ENCODE data around the gene RUFY4. TPM values are rescaled to one million over a fixed set of nuclear protein-coding genes. Genes with fewer than 3 reads are reported as not detected.

The RUFY4 gene
- total and polyA plus RNA-seq, 9 of the 15 experiments (the other 6 are each of a cell fraction or from before 2014, with no cell fraction given) = not detected

DNA sequence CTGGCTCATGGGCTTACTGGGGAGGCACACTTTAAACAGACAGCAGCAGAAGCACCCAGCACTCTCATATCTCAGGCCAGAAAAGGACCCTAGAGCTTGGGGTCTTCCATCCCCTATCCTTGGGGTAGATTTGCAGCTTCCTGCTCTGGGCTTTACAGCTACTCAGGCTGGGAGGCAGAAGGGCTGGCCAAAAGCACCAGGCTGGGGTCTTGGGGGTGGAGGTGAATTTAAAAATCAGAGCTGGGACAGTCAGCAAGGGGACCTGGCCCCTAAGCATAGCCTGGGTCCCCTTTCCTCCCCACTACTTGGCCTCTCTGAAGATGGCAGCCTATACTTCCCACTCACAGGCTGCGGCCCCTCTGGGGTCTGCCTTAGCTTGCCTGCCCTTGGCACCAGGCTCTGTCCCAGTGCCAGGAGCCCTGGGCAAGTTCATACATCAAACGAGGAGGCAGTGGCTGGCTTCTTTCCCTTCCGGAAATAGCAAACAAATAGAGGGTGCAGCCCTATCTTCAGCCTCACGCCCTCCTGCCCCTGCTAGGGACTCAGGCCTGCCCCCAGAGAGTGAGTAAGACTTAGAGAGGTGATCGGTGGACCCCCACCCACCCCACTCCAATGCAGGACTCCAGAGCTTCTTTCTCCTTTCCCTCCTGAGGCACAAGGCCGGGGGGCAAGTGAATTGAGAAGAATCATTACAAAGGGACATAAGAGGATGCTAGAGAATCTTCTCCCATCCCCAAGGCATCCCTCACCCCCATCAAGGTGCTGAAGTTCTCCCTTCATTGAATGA, 40.3 kb upstream of the RUFY4 start:
- no peak overlapping the region for H3K4me3 ChIP-seq
- 0% methylated on average over 2 of the region's 6 CpGs for WGBS (ENCODE audit: insufficient coverage, low coverage, missing lambda C conversion rate)
- H3K9me1 ChIP-seq (ENCODE audit: control insufficient read depth, insufficient read depth, low read length) = no peaks in the 10 kb centered on the region
- in situ Hi-C loops (cut with MboI) = no loop called here
- FAIRE-seq (no peak), ATAC-seq (no peak), DNase-seq (ENCODE audit: extremely low read depth in 1 of 4, low spot score in 3 of 4) (no peak)
- intact Hi-C loops (cut with micrococcal nuclease) = no loop called here
- no peaks in the 10 kb centered on the region for H3K36me3 ChIP-seq (ENCODE audit: control insufficient read depth, insufficient read depth, low read length)
- no peak overlapping the region for H2AFZ ChIP-seq (ENCODE audit: low read depth, low read length)
- BruUV-seq (replicated peaks) = no TSS peak
- no peaks in the 10 kb centered on the region for H4K20me1 ChIP-seq (replicated peaks; ENCODE audit: control insufficient read depth, insufficient read depth, low read length)
- POLR2A ChIA-PET = interaction anchor here (0.6 kb wide), 1 partner anchor 702 kb away, joined by 3 read pairs; no protein-coding TSS in a partner anchor
- CTCF ChIA-PET (ENCODE audit: low intra/inter-chr PET ratio) = no interaction called here
- H3K9me3 ChIP-seq (replicated peaks; ENCODE audit: control insufficient read depth, insufficient read depth, low read depth, low read length) = no peaks in the 10 kb centered on the region
- H3K4me1 ChIP-seq (replicated peaks in 1 of 2; ENCODE audit: control insufficient read depth in 2 of 2, insufficient read depth in 2 of 2, low read length in 2 of 2) = no peaks in the 10 kb centered on the region
- H3K9ac ChIP-seq (ENCODE audit: insufficient read depth in 1 of 2, low read depth in 2 of 2, low read length in 2 of 2) = no peak overlapping the region
- peaks cover 0 to 21% of the 10 kb centered on the region in 2 experiments; a peak in 1 of 5 replicates for H3K27me3 ChIP-seq (ENCODE audit: control insufficient read depth in 2 of 2, insufficient read depth in 2 of 2, low read length in 2 of 2)
- TF ChIP-seq, protein P1, sequence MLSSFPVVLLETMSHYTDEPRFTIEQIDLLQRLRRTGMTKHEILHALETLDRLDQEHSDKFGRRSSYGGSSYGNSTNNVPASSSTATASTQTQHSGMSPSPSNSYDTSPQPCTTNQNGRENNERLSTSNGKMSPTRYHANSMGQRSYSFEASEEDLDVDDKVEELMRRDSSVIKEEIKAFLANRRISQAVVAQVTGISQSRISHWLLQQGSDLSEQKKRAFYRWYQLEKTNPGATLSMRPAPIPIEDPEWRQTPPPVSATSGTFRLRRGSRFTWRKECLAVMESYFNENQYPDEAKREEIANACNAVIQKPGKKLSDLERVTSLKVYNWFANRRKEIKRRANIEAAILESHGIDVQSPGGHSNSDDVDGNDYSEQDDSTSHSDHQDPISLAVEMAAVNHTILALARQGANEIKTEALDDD (IDR thresholded peaks at IDR 0.05) = no peak
- TF ChIP-seq SMAD2 (IDR thresholded peaks at IDR 0.05; ENCODE audit: low read depth, low read length) (no peak), RCOR1 (IDR thresholded peaks at IDR 0.05; ENCODE audit: borderline replicate concordance in 1 of 2, low read depth in 2 of 2, low read length in 2 of 2) (no peak), ZNF766 (CRISPR knock-in tag; conservative IDR thresholded peaks at IDR 0.05) (no peak)
- TF ChIP-seq, protein P2, sequence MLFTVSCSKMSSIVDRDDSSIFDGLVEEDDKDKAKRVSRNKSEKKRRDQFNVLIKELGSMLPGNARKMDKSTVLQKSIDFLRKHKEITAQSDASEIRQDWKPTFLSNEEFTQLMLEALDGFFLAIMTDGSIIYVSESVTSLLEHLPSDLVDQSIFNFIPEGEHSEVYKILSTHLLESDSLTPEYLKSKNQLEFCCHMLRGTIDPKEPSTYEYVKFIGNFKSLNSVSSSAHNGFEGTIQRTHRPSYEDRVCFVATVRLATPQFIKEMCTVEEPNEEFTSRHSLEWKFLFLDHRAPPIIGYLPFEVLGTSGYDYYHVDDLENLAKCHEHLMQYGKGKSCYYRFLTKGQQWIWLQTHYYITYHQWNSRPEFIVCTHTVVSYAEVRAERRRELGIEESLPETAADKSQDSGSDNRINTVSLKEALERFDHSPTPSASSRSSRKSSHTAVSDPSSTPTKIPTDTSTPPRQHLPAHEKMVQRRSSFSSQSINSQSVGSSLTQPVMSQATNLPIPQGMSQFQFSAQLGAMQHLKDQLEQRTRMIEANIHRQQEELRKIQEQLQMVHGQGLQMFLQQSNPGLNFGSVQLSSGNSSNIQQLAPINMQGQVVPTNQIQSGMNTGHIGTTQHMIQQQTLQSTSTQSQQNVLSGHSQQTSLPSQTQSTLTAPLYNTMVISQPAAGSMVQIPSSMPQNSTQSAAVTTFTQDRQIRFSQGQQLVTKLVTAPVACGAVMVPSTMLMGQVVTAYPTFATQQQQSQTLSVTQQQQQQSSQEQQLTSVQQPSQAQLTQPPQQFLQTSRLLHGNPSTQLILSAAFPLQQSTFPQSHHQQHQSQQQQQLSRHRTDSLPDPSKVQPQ (CRISPR knock-in tag; IDR thresholded peaks at IDR 0.05; ENCODE audit: borderline replicate concordance) = no peak
- TF ChIP-seq, protein P3, sequence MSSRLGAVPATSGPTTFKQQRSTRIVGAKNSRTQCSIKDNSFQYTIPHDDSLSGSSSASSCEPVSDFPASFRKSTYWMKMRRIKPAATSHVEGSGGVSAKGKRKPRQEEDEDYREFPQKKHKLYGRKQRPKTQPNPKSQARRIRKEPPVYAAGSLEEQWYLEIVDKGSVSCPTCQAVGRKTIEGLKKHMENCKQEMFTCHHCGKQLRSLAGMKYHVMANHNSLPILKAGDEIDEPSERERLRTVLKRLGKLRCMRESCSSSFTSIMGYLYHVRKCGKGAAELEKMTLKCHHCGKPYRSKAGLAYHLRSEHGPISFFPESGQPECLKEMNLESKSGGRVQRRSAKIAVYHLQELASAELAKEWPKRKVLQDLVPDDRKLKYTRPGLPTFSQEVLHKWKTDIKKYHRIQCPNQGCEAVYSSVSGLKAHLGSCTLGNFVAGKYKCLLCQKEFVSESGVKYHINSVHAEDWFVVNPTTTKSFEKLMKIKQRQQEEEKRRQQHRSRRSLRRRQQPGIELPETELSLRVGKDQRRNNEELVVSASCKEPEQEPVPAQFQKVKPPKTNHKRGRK (tag; IDR thresholded peaks at IDR 0.05) = no peak
- TF ChIP-seq, protein P4, sequence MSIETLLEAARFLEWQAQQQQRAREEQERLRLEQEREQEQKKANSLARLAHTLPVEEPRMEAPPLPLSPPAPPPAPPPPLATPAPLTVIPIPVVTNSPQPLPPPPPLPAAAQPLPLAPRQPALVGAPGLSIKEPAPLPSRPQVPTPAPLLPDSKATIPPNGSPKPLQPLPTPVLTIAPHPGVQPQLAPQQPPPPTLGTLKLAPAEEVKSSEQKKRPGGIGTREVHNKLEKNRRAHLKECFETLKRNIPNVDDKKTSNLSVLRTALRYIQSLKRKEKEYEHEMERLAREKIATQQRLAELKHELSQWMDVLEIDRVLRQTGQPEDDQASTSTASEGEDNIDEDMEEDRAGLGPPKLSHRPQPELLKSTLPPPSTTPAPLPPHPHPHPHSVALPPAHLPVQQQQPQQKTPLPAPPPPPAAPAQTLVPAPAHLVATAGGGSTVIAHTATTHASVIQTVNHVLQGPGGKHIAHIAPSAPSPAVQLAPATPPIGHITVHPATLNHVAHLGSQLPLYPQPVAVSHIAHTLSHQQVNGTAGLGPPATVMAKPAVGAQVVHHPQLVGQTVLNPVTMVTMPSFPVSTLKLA (conservative IDR thresholded peaks at IDR 0.05) = no peak
- H3K79me2 ChIP-seq (ENCODE audit: control insufficient read depth, insufficient read depth, low read length) = no peaks in the 10 kb centered on the region
- H3K27ac ChIP-seq (ENCODE audit: extremely low read depth, low read depth, low read length) = no peak overlapping the region
- no peak overlapping the region for H3K4me2 ChIP-seq (ENCODE audit: insufficient read depth, low read length)

Measured in K562 (cell line).